Bronchial epithelial cell (primary cell): ENCODE results near the gene ADGRL4. TPM values are rescaled to one million over a fixed set of nuclear protein-coding genes. Genes with fewer than 3 reads are reported as not detected.

Experiments used
- DNase-seq: peaks from one replicate; pipeline ENCODE4 v3.0.0-alpha.2; 2010; ENCODE audit warnings: low read depth
- FAIRE-seq: peaks from 2 replicates; lab custom pipeline; 2011; peaks lifted over from hg19 to GRCh38; lab: Jason Lieb, UNC
- H3K27me3 ChIP-seq: 2 replicates; pipeline ENCODE4 v1.5.1; 2011; ENCODE audit warnings: low read length; ENCODE audit not compliant: control insufficient read depth, insufficient read depth
- H3K36me3 ChIP-seq: 2 replicates; pipeline ENCODE4 v1.5.1; 2011; ENCODE audit warnings: low read length; ENCODE audit not compliant: control insufficient read depth, insufficient read depth
- H3K4me3 ChIP-seq: 2 replicates; pipeline ENCODE4 v1.5.1; 2011; ENCODE audit warnings: mild to moderate bottlenecking, low read depth, low read length, control low read depth
- CTCF ChIP-seq: IDR thresholded peaks from 2 replicates; pipeline ENCODE4 v1.5.1; 2011; ENCODE audit warnings: mild to moderate bottlenecking, moderate library complexity, low read length, control low read depth, inconsistent platforms; ENCODE audit not compliant: insufficient read depth, severe bottlenecking
- total RNA-seq: library from RNA; depleted of rRNA; stranded (reverse); fragments of >200 nt; gene quantifications from 2 replicates; pipeline ENCODE4 v1.2.1, GENCODE V29; 2014

The ADGRL4 gene
- not detected in 2 replicates for total RNA-seq

DNA sequence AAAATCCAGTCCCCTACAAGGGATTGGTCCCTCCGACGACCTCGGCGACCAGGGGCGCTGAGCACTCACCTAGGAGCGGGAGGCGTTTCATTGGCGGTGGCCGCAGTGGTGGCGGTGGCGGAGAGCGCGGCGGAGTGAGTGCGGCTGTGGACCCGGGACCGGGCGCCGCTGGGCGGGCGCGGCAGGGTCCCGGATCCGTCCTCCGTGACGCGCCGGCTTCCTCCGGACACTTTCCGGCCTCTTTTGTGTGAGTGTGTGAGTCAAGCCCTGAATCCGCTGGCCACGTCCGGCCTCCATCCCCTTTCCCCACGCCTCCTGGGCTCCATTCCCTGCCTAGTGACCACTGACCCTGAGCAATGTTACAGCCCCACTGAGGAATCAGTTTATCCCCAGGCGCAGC lies at the start of gene ADGRL4:
Gene ADGRL4 (minus strand): TSS at position 167 of the 400 bp plus-strand sequence. CDS start 76 bp downstream, at position 91.
- no peak within 1 kb of the TSS for H3K4me3 ChIP-seq
- no peak for DNase-seq
- FAIRE-seq, result no peak
- H3K36me3 ChIP-seq, result no peaks in the 10 kb centered on the region
- H3K27me3 ChIP-seq, result no peaks in the 10 kb centered on the region
- TF ChIP-seq CTCF, result no peak

GRCh38 chr1:79055856-79056255 lies 49.3 kb upstream of the ADGRL4 start:
- FAIRE-seq (no peak), DNase-seq (no peak)
- Histone ChIP-seq H3K4me3 (no peak overlapping the region), H3K36me3 (no peaks in the 10 kb centered on the region), H3K27me3 (no peaks in the 10 kb centered on the region)
- TF ChIP-seq CTCF, result no peak

DNA sequence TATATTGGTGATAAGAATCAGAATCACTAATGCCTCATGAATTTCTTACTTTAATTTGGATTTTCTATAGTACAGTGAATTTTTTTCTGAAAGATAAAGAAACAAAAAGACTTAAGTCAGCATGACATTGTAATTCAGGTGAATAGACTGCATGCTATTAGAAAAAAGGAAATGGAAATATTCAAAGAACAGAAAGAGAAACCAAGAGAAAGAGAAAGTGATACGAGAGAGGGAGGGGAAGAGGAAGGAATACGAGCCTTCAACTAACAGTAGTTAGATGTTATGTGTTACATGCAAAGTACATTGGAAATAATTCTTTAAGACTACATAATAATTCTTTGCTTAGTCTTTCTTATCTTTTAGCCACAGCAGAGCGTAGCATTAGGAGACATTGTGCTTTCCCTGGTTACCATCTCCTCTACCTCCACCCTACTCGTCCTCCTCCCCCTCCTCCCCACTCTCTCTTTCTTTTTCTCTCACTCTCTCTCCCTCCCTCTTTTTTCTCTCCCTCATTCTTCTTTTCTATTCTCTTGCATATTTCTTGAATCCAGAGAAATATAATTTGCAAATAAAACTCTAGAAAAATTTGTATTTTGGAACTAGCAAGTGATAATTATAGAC lies 46.4 kb upstream of the ADGRL4 start:
- Histone ChIP-seq H3K36me3 (no peaks in the 10 kb centered on the region), H3K27me3 (no peaks in the 10 kb centered on the region), H3K4me3 (no peak overlapping the region)
- DNase-seq (no peak), FAIRE-seq (no peak)
- no peak for TF ChIP-seq CTCF

- Histone ChIP-seq H3K27me3 (no peaks in the 10 kb centered on the region), H3K36me3 (no peaks in the 10 kb centered on the region), H3K4me3 (no peak overlapping the region)
- TF ChIP-seq CTCF, result no peak
- DNase-seq (no peak), FAIRE-seq (no peak)
Measured at GRCh38 chr1:79044974-79045650, 38.6 kb upstream of the ADGRL4 start.

- no peak for TF ChIP-seq CTCF
- H3K4me3 ChIP-seq, result no peak overlapping the region
- H3K27me3 ChIP-seq, result no peaks in the 10 kb centered on the region
- no peak for FAIRE-seq
- no peak for DNase-seq
- H3K36me3 ChIP-seq, result no peaks in the 10 kb centered on the region
Measured at GRCh38 chr1:79043506-79043905, 37.0 kb upstream of the ADGRL4 start.
